NCI-H345 treated with DMSO at 0.1 percent for 48 hours (cell line): ENCODE measurements around the gene MVD.
A peak's percentile ranks its signal among the peaks of the same experiment; 100 is the strongest.

Experiments
- DNase-seq: peaks from one replicate; lab custom pipeline; 2025; ENCODE audit not compliant: unreplicated experiment; lab: John Stamatoyannopoulos, UW

Gene MVD

DNA sequence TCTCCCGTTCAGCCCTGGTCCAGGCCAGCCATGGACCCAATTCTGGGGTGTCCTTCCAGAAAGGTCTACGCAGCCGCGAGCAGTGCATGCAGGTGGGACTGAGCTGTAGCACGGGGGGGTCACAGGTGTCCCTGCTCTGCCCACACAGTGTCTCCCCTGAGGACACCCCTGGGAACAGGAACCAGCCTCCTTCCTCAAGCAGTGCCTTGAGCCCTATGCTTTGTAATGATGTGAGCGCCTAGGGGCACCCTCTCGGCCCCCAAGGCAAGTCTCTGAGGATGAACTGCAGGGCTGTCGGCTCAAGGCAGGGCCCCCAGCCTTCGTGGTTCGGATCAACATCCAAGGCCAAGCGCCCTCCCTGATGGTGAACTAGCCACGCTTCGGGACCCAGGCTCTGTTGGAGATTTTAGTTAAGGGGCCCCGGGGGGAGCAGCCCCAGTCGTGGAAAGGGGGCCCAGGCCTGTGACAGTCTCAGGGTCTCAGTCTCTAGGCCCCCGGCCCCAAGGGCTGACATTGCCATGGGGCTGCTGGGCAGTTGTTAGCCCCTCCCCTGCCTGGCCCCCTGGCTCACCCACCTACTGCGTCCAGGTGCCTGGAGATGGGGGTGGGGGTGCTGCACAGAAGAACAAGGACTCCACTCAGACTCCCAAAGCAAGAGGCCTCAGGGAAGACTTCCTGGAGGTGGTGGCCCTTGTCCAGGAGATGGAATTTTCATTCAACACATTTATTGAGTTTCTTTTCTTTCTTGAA lies 22.2 kb downstream of the MVD start:
- no peak for DNase-seq

DNA sequence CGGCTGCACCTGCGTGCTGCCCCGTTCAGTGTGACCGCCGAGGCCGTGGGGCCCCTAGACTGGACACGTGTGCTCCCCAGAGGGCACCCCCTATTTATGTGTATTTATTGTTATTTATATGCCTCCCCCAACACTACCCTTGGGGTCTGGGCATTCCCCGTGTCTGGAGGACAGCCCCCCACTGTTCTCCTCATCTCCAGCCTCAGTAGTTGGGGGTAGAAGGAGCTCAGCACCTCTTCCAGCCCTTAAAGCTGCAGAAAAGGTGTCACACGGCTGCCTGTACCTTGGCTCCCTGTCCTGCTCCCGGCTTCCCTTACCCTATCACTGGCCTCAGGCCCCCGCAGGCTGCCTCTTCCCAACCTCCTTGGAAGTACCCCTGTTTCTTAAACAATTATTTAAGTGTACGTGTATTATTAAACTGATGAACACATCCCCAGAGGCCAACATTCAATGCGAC lies 22.8 kb downstream of the MVD start:
- DNase-seq, result no peak

DNA sequence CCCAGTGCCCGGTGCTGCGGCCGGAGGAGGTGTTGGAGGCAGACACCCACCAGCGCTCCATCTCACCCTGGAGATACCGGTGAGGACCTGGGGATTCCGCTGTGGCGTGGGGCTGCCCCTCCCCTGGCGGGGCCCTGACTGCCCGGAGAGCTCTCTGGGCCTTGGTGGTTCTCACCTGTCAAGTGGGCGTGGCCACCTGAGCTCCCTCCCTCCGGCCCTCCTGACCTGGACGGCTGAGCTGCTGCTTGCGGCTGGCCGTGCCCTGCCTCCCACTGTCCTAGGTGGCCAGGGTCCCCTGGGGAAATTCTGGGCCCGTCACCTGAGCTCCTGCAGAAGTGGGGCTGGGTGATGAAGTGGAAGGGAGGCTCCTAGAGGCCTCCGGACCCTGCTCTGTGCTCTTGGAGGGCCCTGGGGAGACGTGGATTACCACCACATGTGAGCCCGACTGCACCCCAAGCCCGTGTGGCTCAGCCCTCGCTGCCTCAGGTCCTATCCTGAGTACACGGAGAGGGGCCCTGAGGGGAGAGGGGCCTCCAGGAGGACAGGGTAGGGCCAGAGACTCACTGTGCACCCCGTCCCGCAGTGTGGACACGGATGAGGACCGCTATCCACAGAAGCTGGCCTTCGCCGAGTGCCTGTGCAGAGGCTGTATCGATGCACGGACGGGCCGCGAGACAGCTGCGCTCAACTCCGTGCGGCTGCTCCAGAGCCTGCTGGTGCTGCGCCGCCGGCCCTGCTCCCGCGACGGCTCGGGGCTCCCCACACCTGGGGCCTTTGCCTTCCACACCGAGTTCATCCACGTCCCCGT lies 23.5 kb downstream of the MVD start:
- no peak for DNase-seq

DNA sequence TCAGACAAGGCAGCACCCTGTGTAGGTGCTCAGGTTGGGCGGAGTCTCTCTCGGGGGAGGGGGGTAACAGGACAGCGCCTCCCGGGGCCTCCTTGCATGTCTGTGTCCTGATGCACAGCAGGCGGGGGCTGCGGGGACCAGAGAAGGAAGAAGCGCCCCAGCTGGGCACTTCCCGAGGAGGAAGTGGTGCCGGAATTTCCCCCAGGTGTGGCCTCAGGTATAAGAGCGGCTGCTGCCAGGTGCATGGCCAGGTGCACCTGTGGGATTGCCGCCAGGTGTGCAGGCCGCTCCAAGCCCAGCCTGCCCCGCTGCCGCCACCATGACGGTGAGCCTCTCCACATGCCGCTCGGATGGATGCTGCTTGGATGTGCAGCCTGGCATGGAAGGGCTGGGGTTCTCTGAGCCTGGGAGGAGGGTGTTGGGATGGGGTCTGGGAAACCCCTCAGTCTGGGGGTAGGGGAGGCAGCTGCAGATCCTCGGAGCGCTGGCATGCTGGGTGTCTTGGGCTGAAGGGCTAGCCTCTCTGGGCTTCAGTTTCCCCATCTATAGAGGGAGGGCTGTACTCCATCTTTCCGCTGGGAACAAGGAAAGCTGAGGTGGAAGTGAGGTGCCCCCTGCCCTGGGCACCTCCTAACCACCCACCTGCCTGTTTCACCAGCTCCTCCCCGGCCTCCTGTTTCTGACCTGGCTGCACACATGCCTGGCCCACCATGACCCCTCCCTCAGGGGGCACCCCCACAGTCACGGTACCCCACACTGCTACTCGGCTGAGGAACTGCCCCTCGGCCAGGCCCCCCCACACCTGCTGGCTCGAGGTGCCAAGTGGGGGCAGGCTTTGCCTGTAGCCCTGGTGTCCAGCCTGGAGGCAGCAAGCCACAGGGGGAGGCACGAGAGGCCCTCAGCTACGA lies 24.3 kb downstream of the MVD start, which contains the start of gene IL17C:
IL17C (plus strand) TSS at position 250 of the 908 bp plus-strand sequence; CDS start at position 320, 70 bp downstream.
- peak; percentile 27 for DNase-seq

DNA sequence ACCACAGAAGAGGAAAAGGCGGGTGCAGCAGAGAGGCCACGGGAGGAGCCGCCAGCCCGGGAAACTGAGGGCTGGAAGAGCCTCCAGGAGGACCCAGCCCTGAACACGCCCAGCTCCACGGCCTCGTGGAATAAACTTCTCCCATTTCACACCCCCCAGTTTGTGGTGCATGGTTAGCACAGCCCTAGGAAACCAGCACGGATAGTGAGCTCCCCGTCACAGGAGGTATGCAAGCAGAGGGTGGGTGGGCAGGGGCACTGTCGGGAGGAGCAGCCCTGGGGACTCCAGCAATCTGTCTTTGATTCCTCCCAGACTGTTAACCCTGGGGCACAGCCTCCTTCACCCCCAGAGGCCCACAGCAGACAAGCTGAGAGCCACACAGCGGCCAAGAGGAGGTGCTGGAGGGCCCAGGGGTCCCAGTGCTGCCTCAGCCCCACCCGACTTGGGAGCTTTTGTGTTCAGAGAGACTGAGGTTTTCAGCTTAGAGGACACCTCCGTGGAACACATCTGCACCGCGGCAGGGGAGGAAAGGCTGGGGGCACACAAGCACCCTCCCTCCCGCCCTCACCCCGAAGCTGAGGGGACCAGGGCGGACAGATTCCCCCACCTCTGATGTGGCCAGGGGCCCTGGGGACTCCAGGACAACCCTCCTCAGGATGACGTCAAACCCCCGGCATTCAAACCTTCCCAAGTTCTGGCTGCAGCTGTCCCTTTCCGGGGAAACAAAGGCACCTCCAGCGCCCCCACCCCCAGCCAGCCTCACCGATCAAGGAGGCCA lies 26.2 kb downstream of the MVD start:
- no peak for DNase-seq

DNA sequence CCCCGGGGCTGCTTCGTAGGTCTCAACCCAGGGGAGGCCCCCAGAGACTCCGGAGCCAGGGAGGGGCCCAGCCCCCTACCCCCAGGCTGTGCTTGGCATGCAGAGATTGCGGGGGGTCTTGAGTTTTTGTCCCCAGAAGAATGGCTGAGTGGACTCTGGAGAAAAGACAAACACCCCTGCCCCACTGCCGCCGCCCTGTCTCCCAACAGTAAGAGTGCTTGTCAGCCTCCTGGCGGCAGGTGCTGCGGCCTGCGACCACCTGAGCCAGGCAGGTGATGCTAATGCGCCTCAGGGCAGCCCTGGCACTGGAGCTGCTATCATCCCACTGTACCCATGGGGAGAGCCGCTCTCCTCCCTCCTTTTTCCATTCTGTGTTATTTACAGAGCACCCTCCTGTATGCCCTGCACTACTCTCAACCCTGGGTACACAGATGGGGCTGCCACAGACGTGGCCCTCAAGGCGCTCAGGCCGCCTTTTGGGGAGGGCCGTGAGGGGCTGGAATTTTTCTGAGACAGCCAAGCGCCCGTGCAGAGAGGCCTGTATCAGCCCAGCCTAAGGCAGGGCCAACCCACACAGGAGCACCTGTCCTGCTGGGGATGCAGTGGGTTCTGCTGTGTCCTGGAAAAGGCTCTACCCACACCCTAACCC lies 27.1 kb downstream of the MVD start:
- DNase-seq, result peak; percentile 65

DNA sequence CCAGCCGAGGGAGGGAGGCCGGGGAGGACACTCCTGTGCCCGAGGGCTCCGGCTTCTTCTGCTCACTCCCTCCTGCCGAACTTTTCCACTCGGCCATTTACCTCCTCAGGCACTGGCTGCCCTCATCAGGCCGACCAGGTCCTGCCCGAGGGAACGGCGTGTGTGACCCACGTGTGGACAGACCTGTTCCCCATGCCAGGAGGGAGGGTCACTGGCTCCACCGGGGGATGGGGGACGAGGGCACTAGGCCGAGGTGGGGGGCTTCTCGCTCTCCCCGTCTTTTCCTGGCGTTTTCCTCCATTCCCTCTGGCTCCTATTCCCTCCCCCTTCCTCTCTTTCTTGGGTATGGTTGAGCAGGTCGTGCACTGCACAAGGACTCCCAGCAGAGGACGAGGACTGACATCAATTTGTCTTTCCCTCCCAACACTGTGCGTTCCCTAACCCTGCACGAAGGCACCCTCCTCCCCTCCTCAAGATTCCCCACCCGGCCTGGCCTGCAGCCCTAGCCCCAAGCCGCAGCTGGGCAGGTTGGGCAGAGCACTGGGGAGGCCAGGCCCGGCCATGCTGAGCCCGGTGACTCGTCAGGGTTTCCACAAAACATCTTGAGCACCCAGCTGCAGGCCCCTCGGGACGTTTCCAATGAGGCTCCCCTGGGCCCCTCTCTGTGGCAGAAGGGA lies 27.8 kb downstream of the MVD start:
- no peak for DNase-seq

DNA sequence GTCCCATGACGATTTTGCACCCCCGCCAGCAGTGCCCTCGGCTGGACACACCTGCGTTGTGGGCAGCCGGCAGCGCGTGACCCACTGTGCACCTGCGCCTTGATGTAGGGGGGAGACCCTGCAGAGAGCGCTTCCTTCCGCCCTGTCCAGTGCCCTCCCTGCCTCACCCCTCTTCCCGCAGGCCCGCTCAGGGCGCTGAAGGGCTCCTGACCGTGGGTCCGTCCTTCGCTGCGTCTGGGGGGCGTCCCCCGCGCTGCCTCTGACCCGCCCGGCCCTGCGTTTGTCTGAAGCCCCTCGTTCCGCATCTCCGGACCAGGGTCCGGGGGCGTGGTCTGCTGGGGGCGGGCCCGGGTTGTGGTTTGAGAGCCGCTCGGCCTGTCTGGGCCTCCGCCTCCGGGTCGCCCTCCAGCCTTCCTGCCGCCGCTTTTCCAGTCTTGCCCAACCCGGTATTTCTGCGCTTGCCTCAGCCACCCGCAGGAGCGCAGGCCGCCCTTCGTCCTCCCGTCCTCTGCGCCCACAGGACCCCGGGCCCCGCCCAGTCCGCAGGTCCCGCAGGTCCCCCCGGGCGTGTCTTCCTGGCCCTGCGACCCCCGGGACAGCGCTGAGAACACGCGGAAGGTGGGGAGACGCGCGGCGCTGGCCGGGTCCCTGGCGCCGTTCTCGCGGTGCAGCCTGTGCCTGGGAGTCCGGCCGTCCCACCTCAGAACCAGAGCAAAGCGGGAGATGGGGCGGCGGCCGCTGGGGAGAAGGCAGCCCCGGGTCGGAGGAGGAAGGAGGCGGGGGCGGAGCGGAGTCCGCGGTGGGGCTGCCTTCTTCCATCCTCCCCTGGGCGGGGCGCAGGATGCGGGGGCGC lies 28.5 kb downstream of the MVD start:
- DNase-seq, result no peak

DNA sequence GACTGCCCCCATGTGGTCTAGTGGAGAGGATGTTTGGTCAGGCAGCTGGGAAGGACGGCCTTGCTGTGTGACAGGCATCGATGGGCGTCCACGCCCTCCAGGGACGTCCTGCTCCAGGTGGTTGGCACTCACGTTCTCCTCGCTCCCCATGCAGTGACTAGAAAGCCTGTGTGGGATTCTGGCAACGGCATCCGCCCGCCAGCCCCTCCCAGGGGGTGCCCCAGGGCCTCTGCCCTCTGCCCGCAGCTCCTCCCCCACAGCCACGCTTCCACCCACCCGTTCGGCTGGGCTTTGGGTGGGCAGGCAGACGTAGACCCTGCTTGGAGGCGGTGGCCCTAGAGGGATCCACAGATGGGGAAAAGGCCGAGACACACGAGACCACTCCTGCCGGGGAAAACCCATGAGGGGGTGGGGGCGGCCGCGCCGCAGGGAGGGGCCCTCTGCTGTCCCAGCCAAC lies 29.2 kb downstream of the MVD start:
- DNase-seq, result no peak

- no peak for DNase-seq
These were observed 30.3 kb downstream of the MVD start for GRCh38 chr16:88632587-88632930.

DNA sequence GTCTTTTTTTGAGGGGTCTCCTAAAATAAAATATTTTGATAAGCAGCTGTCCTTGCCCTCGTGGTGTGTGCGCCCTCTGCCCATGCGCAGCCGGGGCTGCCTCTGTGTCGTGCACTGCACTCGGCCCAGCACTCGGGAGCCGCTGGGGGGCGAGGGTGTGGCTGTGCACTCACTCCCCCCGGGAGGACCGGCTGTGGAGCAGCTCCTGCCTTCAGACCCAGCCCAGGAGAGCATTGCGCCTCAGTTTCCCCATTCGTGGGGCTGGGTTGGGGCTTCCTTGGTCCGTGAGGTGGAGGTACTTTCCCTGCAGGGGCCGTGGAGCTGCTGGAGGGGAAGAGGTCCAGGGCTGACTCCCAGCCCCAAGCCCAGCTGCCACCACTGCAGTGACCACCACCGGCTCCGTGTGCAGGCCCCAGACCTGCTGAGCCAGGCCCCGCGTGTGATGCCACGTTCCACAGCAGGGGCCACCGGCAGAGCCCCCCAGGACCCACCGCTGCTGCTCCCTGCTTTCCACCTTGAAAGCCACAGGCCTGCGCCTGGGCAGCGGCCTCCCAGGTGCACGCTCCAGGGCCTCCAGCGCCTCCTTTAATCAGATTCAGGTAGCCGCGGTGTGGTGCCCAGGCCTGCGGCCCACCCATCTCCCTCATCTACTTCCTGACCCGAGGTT lies 30.8 kb downstream of the MVD start:
- no peak for DNase-seq

GRCh38 chr16:88631384-88631783 lies 31.5 kb downstream of the MVD start:
- DNase-seq, result no peak

GRCh38 chr16:88630941-88631340 lies 31.9 kb downstream of the MVD start:
- DNase-seq, result no peak

DNA sequence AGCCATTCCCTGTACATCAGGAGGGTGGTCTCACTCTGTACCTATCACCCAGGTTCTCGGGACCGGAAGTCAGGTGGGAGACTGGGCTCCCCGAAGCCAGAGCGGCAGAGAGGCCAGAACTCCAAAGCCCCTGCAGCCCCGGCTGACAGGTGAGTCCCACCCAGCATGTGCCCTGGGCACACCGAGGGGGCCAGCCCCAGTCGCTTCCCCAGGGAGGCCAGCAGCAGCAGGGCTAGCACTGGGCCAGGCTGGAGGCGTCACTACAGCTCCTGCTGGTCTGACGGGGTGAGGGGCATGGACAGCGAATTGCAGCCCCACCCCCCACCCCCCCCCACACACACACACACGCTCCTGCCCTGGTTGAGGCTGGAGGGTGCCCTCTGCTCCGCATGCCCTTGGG lies 32.5 kb downstream of the MVD start:
- no peak for DNase-seq

- no peak for DNase-seq
These were observed 33.1 kb downstream of the MVD start for GRCh38 chr16:88629835-88630234.

- no peak for DNase-seq
These were observed 34.3 kb downstream of the MVD start for GRCh38 chr16:88628512-88628974.

DNA sequence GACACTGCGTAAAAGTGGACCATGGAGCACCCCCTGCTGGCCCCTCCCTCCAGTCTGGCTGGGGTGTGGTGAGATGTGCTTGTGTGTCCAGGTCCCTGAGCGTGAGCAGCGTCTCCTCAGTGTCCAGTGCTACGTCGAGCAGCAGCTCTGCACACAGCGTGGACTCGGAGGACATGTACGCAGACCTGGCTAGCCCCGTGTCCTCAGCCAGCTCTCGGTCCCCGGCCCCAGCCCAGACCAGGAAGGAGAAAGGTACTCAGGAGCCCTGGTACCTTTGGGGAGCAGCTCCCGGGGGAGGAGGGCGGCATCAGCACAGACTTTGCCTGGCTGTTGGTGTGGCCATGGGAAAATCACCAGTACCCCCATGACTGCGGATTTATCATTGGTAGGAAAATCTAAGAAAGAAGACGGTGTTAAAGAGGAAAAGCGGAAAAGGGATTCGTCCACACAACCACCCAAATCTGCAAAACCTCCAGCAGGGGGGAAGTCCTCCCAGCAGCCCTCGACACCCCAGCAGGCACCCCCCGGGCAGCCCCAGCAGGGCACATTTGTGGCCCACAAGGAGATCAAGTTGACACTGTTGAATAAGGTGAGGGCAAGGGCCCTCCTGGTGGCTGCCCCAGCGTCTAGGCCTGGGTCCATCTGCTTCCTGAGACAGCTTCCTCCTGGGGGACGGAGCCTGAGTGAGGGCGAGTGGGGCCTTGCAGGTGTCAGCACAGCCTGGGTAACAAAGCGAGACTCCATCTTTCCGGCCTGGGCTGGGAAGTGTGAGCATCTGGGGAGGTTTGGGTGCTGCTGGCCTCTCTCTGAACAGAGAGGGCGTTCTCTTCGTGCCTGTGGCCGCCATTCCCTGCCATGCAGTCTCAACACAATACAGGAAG lies 35.1 kb downstream of the MVD start:
- no peak for DNase-seq
